Mesendoderm (in vitro differentiated cells): ENCODE results near the gene UBD.
A peak's percentile ranks its signal among the peaks of the same experiment; 100 is the strongest.

Experiments used
- DNase-seq: peaks from one replicate; pipeline ENCODE4 v3.0.0; 2013
- H2AK5ac ChIP-seq: 2 replicates; pipeline ENCODE4 v1.6.1; 2013; ENCODE audit warnings: low read length, inconsistent platforms
- H2BK120ac ChIP-seq: 2 replicates; pipeline ENCODE4 v1.6.1; 2013; ENCODE audit warnings: low read depth, mild to moderate bottlenecking, low read length, moderate library complexity, mixed read lengths
- H2BK15ac ChIP-seq: replicated peaks from 2 replicates; pipeline ENCODE4 v1.6.1; 2013; ENCODE audit warnings: low read depth, mild to moderate bottlenecking, moderate library complexity
- H2BK5ac ChIP-seq: 2 replicates; pipeline ENCODE4 v1.6.1; 2013; ENCODE audit warnings: low read length, inconsistent platforms
- H3K18ac ChIP-seq: 2 replicates; pipeline ENCODE4 v1.6.1; 2013; ENCODE audit warnings: mild to moderate bottlenecking, low read length, mixed read lengths
- H3K23ac ChIP-seq: one replicate; pipeline ENCODE4 v1.6.1; 2013; ENCODE audit warnings: low read length
- H3K27ac ChIP-seq: 2 replicates; pipeline ENCODE4 v1.5.1; 2013; ENCODE audit warnings: low read depth, mild to moderate bottlenecking, inconsistent platforms, low read length, moderate library complexity
- H3K27me3 ChIP-seq: 2 replicates; pipeline ENCODE4 v1.6.1; 2013; ENCODE audit warnings: low read length, control low read depth, mild to moderate bottlenecking, inconsistent platforms; ENCODE audit not compliant: insufficient read depth, poor library complexity
- H3K36me3 ChIP-seq: 2 replicates; pipeline ENCODE4 v1.6.1; 2013; ENCODE audit warnings: low read length, inconsistent platforms; ENCODE audit not compliant: control insufficient read depth, insufficient read depth
- H3K4ac ChIP-seq: one replicate; pipeline ENCODE4 v1.6.1; 2013; ENCODE audit warnings: low read depth, mild to moderate bottlenecking, low read length, moderate library complexity
- H3K4me1 ChIP-seq: 2 replicates; pipeline ENCODE4 v1.6.1; 2013; ENCODE audit warnings: low read depth, low read length, inconsistent platforms; ENCODE audit not compliant: control insufficient read depth
- H3K4me2 ChIP-seq: 2 replicates; pipeline ENCODE4 v1.6.1; 2013; ENCODE audit warnings: low read length
- H3K4me3 ChIP-seq: 2 replicates; pipeline ENCODE4 v1.5.1; 2013; ENCODE audit warnings: mild to moderate bottlenecking, low read length
- H3K56ac ChIP-seq: one replicate; pipeline ENCODE4 v1.6.1; 2013; ENCODE audit warnings: low read length
- H3K79me1 ChIP-seq: 2 replicates; pipeline ENCODE4 v1.6.1; 2013; ENCODE audit warnings: low read length, inconsistent platforms
- H3K79me2 ChIP-seq: 2 replicates; pipeline ENCODE4 v1.6.1; 2013; ENCODE audit warnings: mild to moderate bottlenecking, low read length; ENCODE audit not compliant: control insufficient read depth, insufficient read depth
- H3K9ac ChIP-seq: 2 replicates; pipeline ENCODE4 v1.6.1; 2013; ENCODE audit warnings: low read length, inconsistent platforms
- H4K5ac ChIP-seq: one replicate; pipeline ENCODE4 v1.6.1; 2013; ENCODE audit warnings: low read length
- H4K8ac ChIP-seq: one replicate; pipeline ENCODE4 v1.6.1; 2013; ENCODE audit warnings: low read depth, mild to moderate bottlenecking, control low read depth, low read length, moderate library complexity
- WGBS: extraction: QIAGEN DNeasy Blood & Tissue Kit; methylation state at CpG from one replicate; pipeline ENCODE4 v1.1.7; 2013; ENCODE audit warnings: low lambda C conversion rate, missing lambda C conversion rate; ENCODE audit not compliant: insufficient coverage; ENCODE audit errors: extremely low coverage; 5-methylcytosine and 5-hydroxymethylcytosine counted together

UBD gene

GRCh38 chr6:29510202-29510601 lies 49.3 kb downstream of the UBD start:
- Histone ChIP-seq H3K27ac (no peak overlapping the region), H3K4ac (no peak overlapping the region), H2AK5ac (no peak overlapping the region), H3K36me3 (no peaks in the 10 kb centered on the region), H3K23ac (no peak overlapping the region), H3K18ac (no peak overlapping the region), H3K56ac (no peak overlapping the region), H3K27me3 (no peaks in the 10 kb centered on the region), H3K4me2 (no peak overlapping the region), H4K8ac (no peak overlapping the region), H2BK15ac (no peak overlapping the region), H2BK5ac (no peak overlapping the region), H4K5ac (no peak overlapping the region), H3K9ac (no peak overlapping the region), H3K79me1 (no peaks in the 10 kb centered on the region), H3K4me3 (no peak overlapping the region), H2BK120ac (no peak overlapping the region), H3K4me1 (no peaks in the 10 kb centered on the region), H3K79me2 (no peaks in the 10 kb centered on the region)
- WGBS: no CpG with 5 or more reads among the region's 4 CpGs
- DNase-seq: peak; percentile 13

DNA sequence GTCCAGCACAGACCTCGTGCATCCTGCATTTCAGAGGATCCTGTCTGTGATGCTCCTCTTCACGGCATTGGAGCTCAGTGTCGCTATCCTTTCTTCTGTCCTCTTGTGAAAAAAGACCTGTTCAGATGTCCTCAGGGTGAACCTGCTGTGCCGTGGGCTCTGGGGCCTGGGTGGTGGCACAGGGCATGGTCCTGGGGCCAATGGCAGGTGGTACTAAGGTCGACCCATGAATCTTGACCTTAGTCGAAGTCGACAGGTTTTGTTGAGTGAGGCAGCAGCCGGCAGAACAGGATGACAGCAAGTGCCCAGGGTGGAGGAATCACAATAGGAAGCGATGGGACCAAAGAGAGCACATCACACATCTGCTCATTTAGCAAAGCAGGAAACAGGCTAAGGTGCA lies 49.8 kb downstream of the UBD start:
- no CpG with 5 or more reads among the region's 9 CpGs for WGBS
- H4K8ac ChIP-seq: no peak overlapping the region
- DNase-seq: no peak

GRCh38 chr6:29509239-29509638 lies 50.3 kb downstream of the UBD start:
- no peak overlapping the region for H3K9ac ChIP-seq
- no peak for DNase-seq

More for the DNA sequence above, 49.8 kb downstream of the UBD start:
- Histone ChIP-seq H3K27me3 (no peaks in the 10 kb centered on the region), H3K4ac (no peak overlapping the region), H2BK5ac (no peak overlapping the region), H3K18ac (no peak overlapping the region), H3K4me3 (no peak overlapping the region), H2BK120ac (no peak overlapping the region), H3K36me3 (no peaks in the 10 kb centered on the region), H2AK5ac (no peak overlapping the region), H4K5ac (no peak overlapping the region), H3K4me2 (no peak overlapping the region), H3K27ac (no peak overlapping the region), H2BK15ac (no peak overlapping the region), H3K56ac (no peak overlapping the region), H3K9ac (no peak overlapping the region), H3K4me1 (no peaks in the 10 kb centered on the region), H3K23ac (no peak overlapping the region), H3K79me1 (no peaks in the 10 kb centered on the region), H3K79me2 (no peaks in the 10 kb centered on the region)

DNA sequence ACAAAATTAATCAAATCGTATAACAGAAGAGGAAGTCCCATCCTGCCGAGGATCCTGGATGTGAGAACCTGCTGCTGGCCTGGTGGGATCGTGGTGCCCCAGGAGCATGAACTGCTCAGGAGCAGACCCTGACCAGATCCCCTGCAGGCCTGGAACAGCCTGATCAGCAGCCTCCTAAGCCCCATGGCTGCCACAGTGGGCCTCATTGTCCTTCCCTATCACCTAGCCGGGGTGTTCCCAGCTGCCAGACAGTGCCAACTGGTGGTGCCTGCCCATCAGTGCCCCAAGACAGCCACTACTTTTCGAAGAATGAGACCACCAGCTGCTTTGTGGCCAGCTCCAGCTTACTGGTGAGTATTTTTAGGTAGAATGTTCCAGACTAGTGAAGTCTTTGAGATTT lies 52.2 kb downstream of the UBD start:
- H4K5ac ChIP-seq: no peak overlapping the region
- no peak overlapping the region for H3K27ac ChIP-seq
- no peak overlapping the region for H2BK5ac ChIP-seq
- H3K4me1 ChIP-seq: no peaks in the 10 kb centered on the region
- H3K18ac ChIP-seq: no peak overlapping the region
- no peak for DNase-seq
- H3K4me2 ChIP-seq: no peak overlapping the region
- H3K79me2 ChIP-seq: no peaks in the 10 kb centered on the region
- no peak overlapping the region for H2BK120ac ChIP-seq
- H3K23ac ChIP-seq: no peak overlapping the region
- H3K56ac ChIP-seq: no peak overlapping the region
- H4K8ac ChIP-seq: no peak overlapping the region
- H3K36me3 ChIP-seq: no peaks in the 10 kb centered on the region
- H3K4ac ChIP-seq: no peak overlapping the region
- no peaks in the 10 kb centered on the region for H3K27me3 ChIP-seq
- H2AK5ac ChIP-seq: no peak overlapping the region
- H3K9ac ChIP-seq: no peak overlapping the region
- H2BK15ac ChIP-seq: no peak overlapping the region
- H3K79me1 ChIP-seq: no peaks in the 10 kb centered on the region
- WGBS: no CpG with 5 or more reads among the region's 5 CpGs
- H3K4me3 ChIP-seq: no peak overlapping the region

More at GRCh38 chr6:29509239-29509638, 50.3 kb downstream of the UBD start:
- Histone ChIP-seq H2BK120ac (no peak overlapping the region), H4K8ac (no peak overlapping the region), H3K4me1 (no peaks in the 10 kb centered on the region), H3K4me2 (no peak overlapping the region), H2AK5ac (no peak overlapping the region), H3K4ac (no peak overlapping the region), H3K36me3 (no peaks in the 10 kb centered on the region), H3K27ac (no peak overlapping the region), H3K27me3 (no peaks in the 10 kb centered on the region), H3K23ac (no peak overlapping the region), H2BK5ac (no peak overlapping the region), H3K56ac (no peak overlapping the region), H2BK15ac (no peak overlapping the region), H3K79me2 (no peaks in the 10 kb centered on the region), H3K4me3 (no peak overlapping the region), H3K18ac (no peak overlapping the region), H3K79me1 (no peaks in the 10 kb centered on the region), H4K5ac (no peak overlapping the region)
- WGBS: no CpG with 5 or more reads among the region's 6 CpGs

- H3K4me3 ChIP-seq: no peak overlapping the region
- H4K5ac ChIP-seq: no peak overlapping the region
- no peak overlapping the region for H3K27ac ChIP-seq
- H3K36me3 ChIP-seq: no peaks in the 10 kb centered on the region
- H2BK15ac ChIP-seq: no peak overlapping the region
- H3K18ac ChIP-seq: no peak overlapping the region
- H3K23ac ChIP-seq: no peak overlapping the region
- H2BK120ac ChIP-seq: no peak overlapping the region
- H2BK5ac ChIP-seq: no peak overlapping the region
- H3K4ac ChIP-seq: no peak overlapping the region
- no peak overlapping the region for H3K4me2 ChIP-seq
- no peaks in the 10 kb centered on the region for H3K27me3 ChIP-seq
- DNase-seq: no peak
- H3K79me1 ChIP-seq: no peaks in the 10 kb centered on the region
- no peak overlapping the region for H2AK5ac ChIP-seq
- H3K4me1 ChIP-seq: no peaks in the 10 kb centered on the region
- H3K79me2 ChIP-seq: no peaks in the 10 kb centered on the region
- no peak overlapping the region for H3K9ac ChIP-seq
- no peak overlapping the region for H3K56ac ChIP-seq
- WGBS: no CpG with 5 or more reads among the region's 11 CpGs
- H4K8ac ChIP-seq: no peak overlapping the region
Observed at GRCh38 chr6:29506446-29507067, 53.0 kb downstream of the UBD start.

DNA sequence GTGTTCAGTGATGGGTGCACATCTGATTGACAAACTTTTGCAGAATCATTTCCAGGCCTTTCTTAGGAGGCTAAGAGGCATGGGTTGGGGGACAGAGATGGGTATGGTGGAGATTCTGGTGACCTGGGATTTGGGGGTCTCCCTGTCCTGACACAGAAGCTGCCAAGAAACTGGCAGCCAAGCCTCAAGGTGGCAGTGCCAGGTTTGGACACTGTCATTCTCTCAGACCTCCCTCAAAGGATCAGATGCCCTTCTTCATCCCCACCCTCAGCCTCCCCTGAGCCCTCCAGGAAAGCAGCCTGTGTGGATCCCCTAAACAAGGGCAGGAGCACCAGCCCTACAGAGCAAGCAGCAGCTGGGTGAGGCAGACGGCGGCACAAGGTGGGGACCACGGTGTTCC lies 53.7 kb downstream of the UBD start:
- Histone ChIP-seq H2BK15ac (no peak overlapping the region), H3K4me1 (no peaks in the 10 kb centered on the region), H3K4me3 (no peak overlapping the region), H3K4me2 (no peak overlapping the region), H4K5ac (no peak overlapping the region), H3K56ac (no peak overlapping the region), H3K36me3 (no peaks in the 10 kb centered on the region), H3K79me2 (no peaks in the 10 kb centered on the region), H2BK5ac (no peak overlapping the region), H3K27me3 (no peaks in the 10 kb centered on the region), H2AK5ac (no peak overlapping the region), H3K4ac (no peak overlapping the region), H3K79me1 (no peaks in the 10 kb centered on the region), H3K23ac (no peak overlapping the region), H2BK120ac (no peak overlapping the region), H3K27ac (no peak overlapping the region), H4K8ac (no peak overlapping the region), H3K18ac (no peak overlapping the region), H3K9ac (no peak overlapping the region)
- DNase-seq: no peak
- no CpG with 5 or more reads among the region's 3 CpGs for WGBS
